HG02852 (cell line): ENCODE data around the gene RIC1.
"Not testable (repeated sequence)": the region's sequence is repeated elsewhere in the genome, so short reads cannot be mapped to it uniquely, and the experiment has no call there.

Experiments used
- ATAC-seq: cut with Tn5 transposase; IDR thresholded peaks from one replicate; pipeline ENCODE4 v1.9.1; 2021; ENCODE audit warnings: mild to moderate bottlenecking, moderate library complexity; ENCODE audit not compliant: unreplicated experiment

RIC1 gene

GRCh38 chr9:5622016-5622415 lies 6.9 kb upstream of the RIC1 start:
- no peak for ATAC-seq

- no peak for ATAC-seq
These were observed 4.3 kb upstream of the RIC1 start for GRCh38 chr9:5624655-5625054.

- peak; percentile 47 for ATAC-seq
These were observed 1.9 kb upstream of the RIC1 start for GRCh38 chr9:5626727-5627634.

- not testable (repeated sequence) for ATAC-seq
These were observed 1.2 kb upstream of the RIC1 start for GRCh38 chr9:5627686-5628085.

GRCh38 chr9:5628183-5628529 lies 751 bp upstream of the RIC1 start:
- no peak for ATAC-seq

- ATAC-seq = peak; percentile 12
These were observed 589 bp downstream of the RIC1 start for GRCh38 chr9:5629312-5630080.

- no peak for ATAC-seq
These were observed 1.2 kb downstream of the RIC1 start for GRCh38 chr9:5630081-5630507.

GRCh38 chr9:5631026-5631425 lies 2.1 kb downstream of the RIC1 start:
- ATAC-seq = no peak

- ATAC-seq = no peak
These were observed 3.6 kb downstream of the RIC1 start for GRCh38 chr9:5632540-5632939.

GRCh38 chr9:5633243-5633642 lies 4.3 kb downstream of the RIC1 start:
- no peak for ATAC-seq

GRCh38 chr9:5635390-5635789 lies 6.5 kb downstream of the RIC1 start:
- no peak for ATAC-seq

GRCh38 chr9:5639816-5640215 lies 10.9 kb downstream of the RIC1 start:
- ATAC-seq = no peak

GRCh38 chr9:5642170-5642569 lies 13.3 kb downstream of the RIC1 start:
- no peak for ATAC-seq

- ATAC-seq = no peak
These were observed 14.2 kb downstream of the RIC1 start for GRCh38 chr9:5643005-5643624.

- no peak for ATAC-seq
These were observed 15.6 kb downstream of the RIC1 start for GRCh38 chr9:5644501-5644900.

GRCh38 chr9:5646116-5646515 lies 17.2 kb downstream of the RIC1 start:
- no peak for ATAC-seq

- ATAC-seq = no peak
These were observed 21.6 kb downstream of the RIC1 start for GRCh38 chr9:5650356-5651105.

- ATAC-seq = no peak
These were observed 22.3 kb downstream of the RIC1 start for GRCh38 chr9:5651246-5651645.

- no peak for ATAC-seq
These were observed 23.9 kb downstream of the RIC1 start for GRCh38 chr9:5652821-5653220.

GRCh38 chr9:5662804-5663203 lies 33.9 kb downstream of the RIC1 start:
- not testable (repeated sequence) for ATAC-seq

GRCh38 chr9:5665059-5665458 lies 36.2 kb downstream of the RIC1 start:
- no peak for ATAC-seq
